GM12892 (cell line): ENCODE data around the gene CIITA.

Experiments used
- DNase-seq: peaks from one replicate; pipeline ENCODE4 v3.0.0; 2011; ENCODE audit not compliant: insufficient read length
- FAIRE-seq: peaks from 2 replicates; lab custom pipeline; 2011; peaks lifted over from hg19 to GRCh38; lab: Jason Lieb, UNC
- POLR2A ChIP-seq: IDR thresholded peaks from 2 replicates; pipeline ENCODE4 v1.6.1; 2011; ENCODE audit warnings: low read depth, low read length, control low read depth
- POLR2AphosphoS5 ChIP-seq: IDR thresholded peaks from 2 replicates; pipeline ENCODE4 v1.6.1; 2011; ENCODE audit warnings: low read depth, low read length, control low read depth
- TAF1 ChIP-seq: IDR thresholded peaks from 2 replicates; pipeline ENCODE4 v1.6.1; 2011; ENCODE audit warnings: low read depth, mild to moderate bottlenecking, control low read depth, low read length, borderline replicate concordance

The CIITA gene

DNA sequence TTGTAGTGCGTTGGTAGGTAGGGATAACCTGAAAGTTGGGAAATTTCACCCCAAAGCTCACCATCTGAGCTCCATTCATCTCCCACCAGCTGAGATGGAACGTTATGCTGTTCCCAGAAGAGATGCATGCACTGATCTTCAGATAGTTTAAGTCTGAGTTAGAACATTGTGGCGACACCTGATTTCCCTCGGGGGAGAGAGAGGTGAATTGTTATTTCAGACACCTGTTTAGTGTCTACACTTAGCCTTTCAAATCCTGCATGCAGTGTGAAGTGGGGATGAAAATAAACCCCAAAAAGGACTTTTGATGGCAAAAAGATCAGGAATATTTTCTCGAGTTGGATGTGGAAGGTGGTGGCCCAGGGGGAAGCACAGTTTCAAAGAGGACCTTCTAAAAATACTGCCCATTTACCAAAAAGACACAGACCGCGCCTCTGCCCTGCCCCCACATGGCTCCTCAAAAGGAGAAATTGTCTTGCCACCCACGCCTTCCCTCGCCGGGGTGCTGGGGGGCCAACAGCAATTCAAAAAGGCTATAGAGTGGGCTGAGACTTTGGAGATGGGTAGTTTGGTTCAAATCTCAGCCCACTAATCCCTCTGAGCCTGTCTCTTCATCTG, 11.4 kb downstream of the CIITA start:
- FAIRE-seq, result peak; percentile 82

DNA sequence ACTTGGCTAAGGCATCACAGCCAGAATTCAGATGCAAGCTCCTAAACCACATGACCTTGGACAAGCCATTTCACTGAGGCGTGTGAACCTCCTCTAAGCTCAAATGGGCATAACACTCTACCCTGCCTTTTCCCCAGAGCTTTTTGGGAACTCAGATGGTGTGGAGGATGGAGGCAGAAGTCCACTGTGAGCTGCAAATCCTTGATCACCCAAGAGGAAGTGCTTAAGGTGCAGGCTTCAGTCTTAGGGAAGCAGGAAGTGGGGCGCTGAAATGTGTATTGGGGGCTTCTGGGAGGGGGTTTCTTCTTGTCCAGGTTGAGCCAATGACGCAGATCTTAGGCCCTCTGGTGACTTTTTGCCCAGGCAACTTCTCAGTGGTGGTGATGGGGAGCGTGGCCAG, 12.9 kb downstream of the CIITA start:
- FAIRE-seq, result no peak
- TF ChIP-seq TAF1, result no peak
- no peak for TF ChIP-seq POLR2A
- peak; percentile 8; the same call in 1 of the 2 replicates for TF ChIP-seq POLR2AphosphoS5

More for the DNA sequence above, 11.4 kb downstream of the CIITA start:
- DNase-seq, result no peak
- TF ChIP-seq TAF1 (no peak), POLR2A (no peak), POLR2AphosphoS5 (no peak; the same call in 1 of the 2 replicates)

DNA sequence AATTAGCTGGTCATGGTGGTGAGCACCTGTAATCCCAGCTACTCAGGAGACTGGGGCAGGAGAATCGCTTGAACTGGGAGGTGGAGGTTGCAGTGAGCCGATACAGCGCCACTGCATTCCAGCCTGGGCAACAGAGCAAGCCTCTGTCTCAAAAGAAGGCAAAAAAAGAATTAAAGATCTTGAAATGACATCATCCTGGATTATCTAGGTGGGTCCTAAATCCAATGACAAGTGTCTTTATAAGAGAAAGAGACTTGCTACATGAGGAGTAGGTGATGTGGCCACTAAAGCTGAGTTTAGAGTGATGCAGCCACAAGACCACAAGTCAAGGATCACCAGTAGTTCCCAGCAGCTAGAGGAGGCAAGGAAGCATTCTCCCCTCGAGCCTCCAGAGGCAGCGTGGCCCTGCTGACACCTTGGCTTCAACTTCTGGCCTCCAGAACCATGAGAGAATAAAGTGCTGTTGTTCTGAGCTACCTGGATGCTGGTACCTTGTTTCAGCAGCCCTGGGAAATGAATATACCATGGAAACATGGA, 15.8 kb downstream of the CIITA start:
- FAIRE-seq, result no peak
- no peak for DNase-seq
- TF ChIP-seq POLR2A (no peak), POLR2AphosphoS5 (no peak), TAF1 (no peak)

More for the DNA sequence above, 12.9 kb downstream of the CIITA start:
- DNase-seq, result no peak

DNA sequence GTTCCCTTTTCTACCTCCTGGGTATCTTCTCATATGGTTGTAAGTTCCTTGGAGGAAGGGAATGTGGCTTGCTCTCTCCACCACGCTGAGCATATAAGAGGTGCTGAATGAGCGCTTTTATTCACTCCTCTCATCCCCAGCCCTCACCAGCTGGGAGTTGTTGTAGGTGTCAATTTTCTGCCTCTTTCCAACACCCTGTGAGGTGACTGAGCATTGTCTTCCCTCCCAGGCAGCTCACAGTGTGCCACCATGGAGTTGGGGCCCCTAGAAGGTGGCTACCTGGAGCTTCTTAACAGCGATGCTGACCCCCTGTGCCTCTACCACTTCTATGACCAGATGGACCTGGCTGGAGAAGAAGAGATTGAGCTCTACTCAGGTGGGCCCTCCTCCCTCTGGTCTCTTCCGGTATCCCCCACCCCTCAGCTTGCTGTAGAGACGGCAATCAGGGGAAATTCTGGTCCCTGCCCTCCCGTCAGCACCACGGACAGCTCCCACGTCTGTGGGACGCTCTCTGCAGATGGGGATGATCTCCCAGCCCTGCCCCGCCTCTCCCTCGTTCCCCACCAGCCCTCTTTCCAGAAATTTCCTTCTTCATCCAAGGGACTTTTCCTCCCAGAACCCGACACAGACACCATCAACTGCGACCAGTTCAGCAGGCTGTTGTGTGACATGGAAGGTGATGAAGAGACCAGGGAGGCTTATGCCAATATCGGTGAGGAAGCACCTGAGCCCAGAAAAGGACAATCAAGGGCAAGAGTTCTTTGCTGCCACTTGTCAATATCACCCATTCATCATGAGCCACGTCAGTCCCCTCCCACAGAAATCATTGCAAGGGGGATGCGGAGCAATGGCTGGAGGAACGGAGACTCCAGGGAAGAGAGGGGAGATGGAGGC, 18.3 kb downstream of the CIITA start:
- FAIRE-seq (peak; percentile 40), DNase-seq (no peak)
- no peak for TF ChIP-seq TAF1
- no peak for TF ChIP-seq POLR2A
- TF ChIP-seq POLR2AphosphoS5, result no peak

DNA sequence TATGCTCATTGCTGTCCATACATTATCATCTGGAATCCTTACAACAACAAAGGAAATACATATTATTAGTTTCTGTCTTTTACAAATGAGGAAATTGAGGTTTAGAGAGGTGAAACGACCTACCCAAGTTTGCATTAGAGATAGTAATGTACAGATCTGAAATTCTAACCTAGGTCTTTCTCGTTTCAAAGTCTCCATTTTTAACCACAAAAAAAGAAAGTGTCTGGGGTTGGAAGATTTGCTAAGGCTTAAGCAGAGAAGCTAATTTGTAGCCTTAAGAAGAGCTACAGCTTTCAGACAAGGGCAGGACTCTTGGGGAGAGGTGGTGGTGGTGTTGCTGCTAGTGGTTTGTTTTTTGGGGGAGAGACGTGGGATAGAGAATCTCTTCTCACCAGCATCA, 19.2 kb downstream of the CIITA start:
- FAIRE-seq, result peak; percentile 21

DNA sequence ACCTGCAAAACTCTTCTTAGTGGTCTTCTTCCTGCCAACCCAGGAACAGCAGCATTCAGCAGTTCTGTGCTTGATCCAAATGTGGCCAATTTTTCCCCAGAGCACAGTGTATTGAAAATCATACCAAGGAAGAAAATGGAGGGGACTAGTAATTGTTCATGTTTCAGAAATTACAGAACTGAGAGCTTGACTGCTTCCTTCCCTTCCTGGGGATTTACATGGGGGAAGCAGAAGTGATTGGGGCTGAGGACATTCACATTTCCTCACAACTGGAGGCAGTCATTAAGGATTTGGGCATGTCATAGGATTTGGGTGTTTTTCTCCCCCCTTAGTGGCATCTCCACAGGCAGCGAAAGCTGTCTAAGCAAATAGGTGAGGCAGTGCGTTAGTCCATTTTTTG, 19.7 kb downstream of the CIITA start:
- no peak for FAIRE-seq
- DNase-seq, result no peak
- TF ChIP-seq TAF1, result no peak
- no peak for TF ChIP-seq POLR2AphosphoS5
- no peak for TF ChIP-seq POLR2A

More for the DNA sequence above, 19.2 kb downstream of the CIITA start:
- no peak for DNase-seq
- no peak for TF ChIP-seq TAF1
- no peak for TF ChIP-seq POLR2AphosphoS5
- TF ChIP-seq POLR2A, result no peak

DNA sequence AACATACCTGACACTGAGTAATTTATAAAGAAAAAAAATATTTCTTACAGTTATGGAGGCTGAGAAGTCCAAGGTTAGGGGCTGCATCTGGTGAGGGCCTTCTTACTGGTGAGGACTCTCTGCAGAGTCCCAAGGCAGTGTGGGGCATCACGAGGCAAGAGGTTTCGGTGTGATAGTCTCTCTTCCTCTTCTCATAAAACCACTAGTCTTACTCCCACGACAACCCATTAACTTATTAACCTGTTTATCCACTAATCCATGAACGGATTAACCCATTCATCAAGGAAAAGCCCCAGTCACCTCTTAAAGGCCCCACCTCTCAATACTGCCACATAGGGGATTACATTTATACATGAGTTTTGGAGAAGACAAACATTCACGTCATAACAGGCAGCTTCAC, 20.1 kb downstream of the CIITA start:
- TF ChIP-seq TAF1 (no peak), POLR2A (no peak), POLR2AphosphoS5 (no peak)
- no peak for DNase-seq
- FAIRE-seq, result peak; percentile 65

DNA sequence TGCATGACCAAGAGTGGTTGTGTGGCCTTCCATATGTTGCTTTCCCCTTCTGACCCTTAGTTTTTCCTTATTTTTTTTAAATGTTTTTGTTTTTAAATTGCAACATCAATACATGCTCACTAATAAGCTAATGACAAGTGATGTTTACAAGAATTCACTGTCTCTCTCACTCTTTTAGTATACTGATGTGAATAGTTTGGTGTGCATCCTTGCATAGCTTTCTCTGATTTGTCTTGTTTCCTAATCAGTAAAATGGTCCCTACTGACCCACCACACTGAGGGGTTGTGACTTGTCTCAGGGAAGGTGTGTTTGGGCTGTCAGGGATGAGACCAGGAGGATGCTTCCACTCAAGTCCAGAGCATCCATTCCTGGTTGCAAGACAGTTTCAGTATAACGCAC, 26.0 kb downstream of the CIITA start:
- DNase-seq, result no peak
- TF ChIP-seq TAF1 (no peak), POLR2A (no peak), POLR2AphosphoS5 (no peak)
- FAIRE-seq, result no peak

DNA sequence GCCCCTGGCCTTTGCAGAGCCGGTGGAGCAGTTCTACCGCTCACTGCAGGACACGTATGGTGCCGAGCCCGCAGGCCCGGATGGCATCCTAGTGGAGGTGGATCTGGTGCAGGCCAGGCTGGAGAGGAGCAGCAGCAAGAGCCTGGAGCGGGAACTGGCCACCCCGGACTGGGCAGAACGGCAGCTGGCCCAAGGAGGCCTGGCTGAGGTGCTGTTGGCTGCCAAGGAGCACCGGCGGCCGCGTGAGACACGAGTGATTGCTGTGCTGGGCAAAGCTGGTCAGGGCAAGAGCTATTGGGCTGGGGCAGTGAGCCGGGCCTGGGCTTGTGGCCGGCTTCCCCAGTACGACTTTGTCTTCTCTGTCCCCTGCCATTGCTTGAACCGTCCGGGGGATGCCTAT, 29.5 kb downstream of the CIITA start:
- TF ChIP-seq POLR2A (no peak), TAF1 (no peak), POLR2AphosphoS5 (no peak)
- no peak for DNase-seq
- no peak for FAIRE-seq

DNA sequence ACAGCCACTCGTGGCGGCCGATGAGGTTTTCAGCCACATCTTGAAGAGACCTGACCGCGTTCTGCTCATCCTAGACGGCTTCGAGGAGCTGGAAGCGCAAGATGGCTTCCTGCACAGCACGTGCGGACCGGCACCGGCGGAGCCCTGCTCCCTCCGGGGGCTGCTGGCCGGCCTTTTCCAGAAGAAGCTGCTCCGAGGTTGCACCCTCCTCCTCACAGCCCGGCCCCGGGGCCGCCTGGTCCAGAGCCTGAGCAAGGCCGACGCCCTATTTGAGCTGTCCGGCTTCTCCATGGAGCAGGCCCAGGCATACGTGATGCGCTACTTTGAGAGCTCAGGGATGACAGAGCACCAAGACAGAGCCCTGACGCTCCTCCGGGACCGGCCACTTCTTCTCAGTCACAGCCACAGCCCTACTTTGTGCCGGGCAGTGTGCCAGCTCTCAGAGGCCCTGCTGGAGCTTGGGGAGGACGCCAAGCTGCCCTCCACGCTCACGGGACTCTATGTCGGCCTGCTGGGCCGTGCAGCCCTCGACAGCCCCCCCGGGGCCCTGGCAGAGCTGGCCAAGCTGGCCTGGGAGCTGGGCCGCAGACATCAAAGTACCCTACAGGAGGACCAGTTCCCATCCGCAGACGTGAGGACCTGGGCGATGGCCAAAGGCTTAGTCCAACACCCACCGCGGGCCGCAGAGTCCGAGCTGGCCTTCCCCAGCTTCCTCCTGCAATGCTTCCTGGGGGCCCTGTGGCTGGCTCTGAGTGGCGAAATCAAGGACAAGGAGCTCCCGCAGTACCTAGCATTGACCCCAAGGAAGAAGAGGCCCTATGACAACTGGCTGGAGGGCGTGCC, 30.1 kb downstream of the CIITA start:
- DNase-seq (no peak), FAIRE-seq (no peak)
- TF ChIP-seq POLR2AphosphoS5 (no peak), TAF1 (no peak), POLR2A (no peak)

DNA sequence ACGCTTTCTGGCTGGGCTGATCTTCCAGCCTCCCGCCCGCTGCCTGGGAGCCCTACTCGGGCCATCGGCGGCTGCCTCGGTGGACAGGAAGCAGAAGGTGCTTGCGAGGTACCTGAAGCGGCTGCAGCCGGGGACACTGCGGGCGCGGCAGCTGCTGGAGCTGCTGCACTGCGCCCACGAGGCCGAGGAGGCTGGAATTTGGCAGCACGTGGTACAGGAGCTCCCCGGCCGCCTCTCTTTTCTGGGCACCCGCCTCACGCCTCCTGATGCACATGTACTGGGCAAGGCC, 30.7 kb downstream of the CIITA start:
- FAIRE-seq, result no peak
- TF ChIP-seq POLR2A, result no peak
- no peak for TF ChIP-seq POLR2AphosphoS5

More for the DNA sequence above, 30.7 kb downstream of the CIITA start:
- no peak for DNase-seq
